HG02678 (cell line): Measurements from ENCODE around the gene MAPK11.

Source experiments
- ATAC-seq: cut with Tn5 transposase; IDR thresholded peaks from one replicate; pipeline ENCODE4 v1.9.1; 2021; ENCODE audit warnings: mild to moderate bottlenecking, moderate library complexity; ENCODE audit not compliant: unreplicated experiment

Gene MAPK11

GRCh38 chr22:50296658-50297490, 26.7 kb upstream of the MAPK11 start:
- no peak for ATAC-seq

- no peak for ATAC-seq
Measured at GRCh38 chr22:50294319-50294656, 24.1 kb upstream of the MAPK11 start.

- ATAC-seq = no peak
Measured at GRCh38 chr22:50293441-50294318, 23.5 kb upstream of the MAPK11 start.

- ATAC-seq = no peak
Measured at GRCh38 chr22:50292643-50293440, 22.7 kb upstream of the MAPK11 start.

GRCh38 chr22:50289942-50290630, 19.9 kb upstream of the MAPK11 start:
- ATAC-seq = no peak

- ATAC-seq = no peak
Measured at GRCh38 chr22:50289151-50289941, 19.2 kb upstream of the MAPK11 start.

GRCh38 chr22:50287731-50288130, 17.6 kb upstream of the MAPK11 start:
- ATAC-seq = no peak

- no peak for ATAC-seq
Measured at GRCh38 chr22:50286701-50287318, 16.6 kb upstream of the MAPK11 start.

- ATAC-seq = no peak
Measured at GRCh38 chr22:50286275-50286674, 16.1 kb upstream of the MAPK11 start.

GRCh38 chr22:50285568-50286229, 15.5 kb upstream of the MAPK11 start:
- no peak for ATAC-seq

GRCh38 chr22:50284479-50284878, 14.3 kb upstream of the MAPK11 start:
- ATAC-seq = no peak

- no peak for ATAC-seq
Measured at GRCh38 chr22:50283821-50284220, 13.6 kb upstream of the MAPK11 start.

- ATAC-seq = no peak
Measured at GRCh38 chr22:50282361-50283155, 12.4 kb upstream of the MAPK11 start.

- ATAC-seq = no peak
Measured at GRCh38 chr22:50281957-50282356, 11.8 kb upstream of the MAPK11 start.

- ATAC-seq = no peak
Measured at GRCh38 chr22:50281384-50281760, 11.2 kb upstream of the MAPK11 start.

- ATAC-seq = no peak
Measured at GRCh38 chr22:50280708-50281383, 10.7 kb upstream of the MAPK11 start.

GRCh38 chr22:50280022-50280707, 10.0 kb upstream of the MAPK11 start:
- ATAC-seq = no peak
